Measurements from ENCODE around the gene COL4A6.
"Not testable (repeated sequence)": the region's sequence is repeated elsewhere in the genome, so short reads cannot be mapped to it uniquely, and the experiment has no call there.

COL4A6 gene

DNA sequence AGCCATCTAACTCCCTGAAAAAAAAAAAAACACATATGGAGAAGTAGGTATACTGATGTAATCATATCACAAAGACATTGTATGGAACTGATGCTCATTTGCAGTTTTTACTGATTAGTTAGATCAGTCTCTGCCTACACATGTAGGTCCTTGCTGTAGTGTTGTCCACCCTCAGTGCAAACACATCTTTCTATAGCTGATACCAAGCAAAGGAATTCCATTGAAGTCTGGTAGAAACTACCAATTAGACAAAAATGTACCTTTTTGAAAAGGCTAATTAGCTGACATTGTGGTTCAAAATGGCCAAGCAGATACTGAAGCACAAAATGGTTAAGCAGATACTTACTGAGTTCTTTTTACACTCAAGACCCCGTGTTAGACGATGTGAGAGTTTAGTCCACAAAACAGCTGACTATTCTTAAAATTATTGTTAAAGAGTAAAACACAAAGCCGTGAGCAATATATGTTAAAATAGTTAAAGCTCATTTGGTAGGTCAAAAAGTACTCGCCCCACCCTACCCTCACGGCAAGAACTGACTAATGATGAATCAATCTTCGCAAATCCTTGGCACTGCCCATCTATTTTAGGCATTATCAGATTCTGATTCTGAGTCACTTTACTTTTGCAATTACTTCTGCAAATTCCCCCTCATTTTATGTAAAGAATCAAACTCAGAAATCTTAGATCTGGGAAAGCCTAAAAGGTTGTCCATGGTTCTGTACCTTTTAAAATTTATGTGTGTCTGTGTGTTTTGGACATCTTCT, 40.4 kb downstream of the COL4A6 start:
- no peak for DNase-seq

DNA sequence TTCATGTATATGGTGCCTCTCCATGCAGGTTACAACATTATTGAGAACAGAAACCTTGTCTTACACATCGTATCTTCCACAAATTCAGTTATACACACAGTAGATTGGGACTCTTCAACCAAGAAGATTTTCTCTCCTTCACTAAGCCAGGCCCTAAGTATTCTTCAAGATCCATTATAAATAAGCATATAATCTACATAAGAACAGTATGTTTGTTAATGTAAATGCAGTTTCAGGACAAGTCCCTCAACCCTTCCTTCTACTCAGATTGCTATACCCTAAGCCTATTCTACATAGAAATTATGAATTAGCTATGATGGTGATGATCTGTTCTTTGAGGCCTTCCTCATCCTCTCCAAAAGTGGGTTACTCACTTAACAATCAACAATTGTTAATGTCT, 41.2 kb downstream of the COL4A6 start:
- no peak for DNase-seq

DNA sequence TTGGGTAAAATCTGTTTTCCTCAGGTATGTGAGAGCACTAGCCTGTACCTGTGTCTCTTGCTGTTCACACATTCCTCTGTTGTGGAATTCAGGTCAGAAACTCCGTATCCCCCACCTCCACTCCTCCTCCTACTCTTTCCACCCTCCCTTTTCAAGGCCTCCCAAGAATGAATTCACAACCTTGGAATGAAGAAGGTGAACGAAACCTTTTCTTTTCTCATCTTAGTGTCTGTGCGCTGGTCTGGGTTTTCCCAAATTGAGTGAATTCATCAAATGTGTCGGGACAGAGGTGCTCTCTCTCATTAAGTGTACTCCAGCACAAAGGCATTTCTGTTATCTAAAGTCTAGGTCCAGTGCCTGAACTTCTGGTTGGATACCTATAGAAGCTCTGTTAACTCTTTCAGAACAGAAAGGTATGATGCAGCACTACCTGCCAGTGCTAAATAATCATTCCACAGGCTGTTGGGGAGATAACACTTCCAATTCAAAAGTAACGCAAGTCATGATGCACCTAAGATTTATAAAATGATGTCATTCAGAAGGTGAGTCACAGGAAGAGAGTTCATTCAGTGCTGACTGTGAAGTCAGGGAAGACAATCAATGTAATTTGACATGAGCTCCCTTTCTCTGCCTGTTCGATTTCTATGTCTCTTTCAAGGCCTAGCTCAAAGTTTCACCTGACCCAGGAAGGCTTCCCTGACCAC, 41.9 kb downstream of the COL4A6 start:
- no peak for DNase-seq

DNA sequence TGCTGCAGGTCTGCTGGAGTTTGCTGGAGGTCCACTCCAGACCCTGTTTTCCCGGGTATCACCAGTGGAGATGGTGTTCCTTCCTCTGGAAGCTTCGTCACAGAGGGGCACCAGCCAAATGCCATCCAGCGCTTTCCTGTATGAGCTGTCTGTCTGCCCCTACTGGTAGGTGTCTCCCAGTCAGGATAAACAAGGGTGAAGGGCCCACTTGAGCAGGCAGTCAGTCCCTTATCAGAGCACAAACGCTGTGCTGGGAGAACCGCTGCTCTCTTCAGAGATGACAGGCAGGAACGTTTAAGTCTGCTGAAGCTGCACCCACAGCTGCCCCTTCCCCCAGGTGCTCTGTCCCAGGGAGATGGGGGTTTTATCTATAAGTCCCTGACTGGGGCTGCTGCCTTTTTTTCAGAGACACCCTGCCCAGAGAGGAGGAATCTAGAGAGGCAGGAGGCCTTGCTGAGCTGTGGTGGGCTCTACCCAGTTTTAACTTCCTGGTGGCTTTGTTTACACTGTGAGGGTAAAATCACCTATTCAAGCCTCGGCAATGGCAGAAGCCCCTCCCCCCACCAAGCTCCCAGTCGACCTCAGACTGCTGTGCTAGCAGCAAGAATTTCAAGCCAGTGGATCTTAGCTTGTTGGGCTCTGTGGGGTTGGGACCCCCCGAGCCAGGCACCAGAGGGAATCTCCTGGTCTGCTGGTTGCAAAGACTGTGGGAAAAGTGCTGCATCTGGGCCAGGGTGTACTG, 47.1 kb downstream of the COL4A6 start:
- DNase-seq: not testable (repeated sequence)

DNA sequence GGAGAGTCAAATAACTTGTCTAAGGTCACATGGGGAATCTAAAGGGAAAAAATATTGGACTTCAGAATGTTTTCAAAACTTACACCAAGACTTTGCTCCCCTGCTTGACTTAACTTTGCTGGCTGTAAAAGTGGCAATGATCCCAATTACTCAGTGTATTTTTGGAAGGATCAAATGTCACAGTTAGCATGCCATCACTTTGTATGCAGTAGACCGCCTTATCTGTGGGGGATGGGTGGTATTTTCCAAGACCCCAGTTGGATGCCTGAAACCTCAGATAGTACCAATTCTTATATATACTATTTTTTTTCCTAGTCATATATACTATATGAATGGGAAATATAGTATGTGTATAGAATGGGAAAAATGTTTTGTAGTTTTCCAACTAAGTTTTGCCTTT, 53.4 kb downstream of the COL4A6 start:
- DNase-seq: no peak

DNA sequence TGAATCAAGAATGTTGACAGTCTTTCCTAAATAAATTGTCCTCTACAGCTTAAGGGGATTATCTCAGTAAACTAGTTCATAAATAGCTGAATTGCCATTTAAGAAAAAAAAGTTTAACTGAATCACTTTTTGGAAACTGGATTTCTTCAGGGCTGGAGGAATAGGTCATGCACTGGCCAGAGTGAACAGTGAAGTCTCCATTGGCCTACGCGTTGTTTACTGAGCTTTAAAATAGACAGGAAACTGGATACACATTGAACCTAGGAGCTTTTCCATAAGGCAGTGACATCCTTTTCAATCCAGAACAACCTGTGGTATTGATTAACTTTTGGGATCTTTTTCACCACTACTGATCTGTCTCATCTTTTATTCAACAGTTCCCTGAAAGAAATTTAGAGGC, 58.0 kb downstream of the COL4A6 start:
- no peak for DNase-seq

DNA sequence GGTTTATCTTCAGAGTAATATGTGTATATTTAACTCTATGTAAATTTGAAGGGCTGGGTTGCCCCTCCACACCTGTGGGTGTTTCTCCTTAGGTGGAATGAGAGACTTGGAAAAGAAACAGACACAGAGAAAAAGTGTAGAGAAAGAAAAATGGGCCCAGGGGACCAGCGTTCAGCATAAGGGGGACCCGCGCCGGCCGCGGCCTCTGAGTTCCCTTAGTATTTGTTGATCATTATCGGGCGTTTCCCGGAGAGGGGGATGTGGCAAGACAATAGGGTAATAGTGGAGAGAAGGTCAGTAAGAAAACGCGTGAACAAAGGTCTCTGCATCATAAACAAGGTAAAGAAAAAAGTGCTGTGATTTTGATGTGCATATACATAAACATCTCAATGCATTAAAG, 61.4 kb downstream of the COL4A6 start:
- not testable (repeated sequence) for DNase-seq

DNA sequence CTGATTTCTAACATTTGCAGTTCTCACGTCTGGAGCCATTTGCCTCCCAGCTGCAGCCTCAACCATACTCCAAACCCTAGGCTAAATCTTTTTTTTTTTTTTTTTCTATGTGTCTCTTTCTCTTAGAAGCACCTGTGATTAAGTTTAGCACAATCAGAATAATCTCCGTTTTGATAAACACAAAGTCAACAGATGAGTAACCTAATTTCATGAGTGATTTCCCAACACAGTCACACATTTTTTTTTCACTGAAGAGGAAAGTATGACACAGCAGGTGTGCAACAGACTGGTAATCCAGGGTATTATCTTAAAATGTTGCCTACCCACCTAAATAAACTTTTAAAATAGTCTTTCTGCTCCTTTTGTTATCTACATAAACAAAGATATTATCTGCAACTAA, 62.6 kb downstream of the COL4A6 start:
- DNase-seq: not testable (repeated sequence)

DNA sequence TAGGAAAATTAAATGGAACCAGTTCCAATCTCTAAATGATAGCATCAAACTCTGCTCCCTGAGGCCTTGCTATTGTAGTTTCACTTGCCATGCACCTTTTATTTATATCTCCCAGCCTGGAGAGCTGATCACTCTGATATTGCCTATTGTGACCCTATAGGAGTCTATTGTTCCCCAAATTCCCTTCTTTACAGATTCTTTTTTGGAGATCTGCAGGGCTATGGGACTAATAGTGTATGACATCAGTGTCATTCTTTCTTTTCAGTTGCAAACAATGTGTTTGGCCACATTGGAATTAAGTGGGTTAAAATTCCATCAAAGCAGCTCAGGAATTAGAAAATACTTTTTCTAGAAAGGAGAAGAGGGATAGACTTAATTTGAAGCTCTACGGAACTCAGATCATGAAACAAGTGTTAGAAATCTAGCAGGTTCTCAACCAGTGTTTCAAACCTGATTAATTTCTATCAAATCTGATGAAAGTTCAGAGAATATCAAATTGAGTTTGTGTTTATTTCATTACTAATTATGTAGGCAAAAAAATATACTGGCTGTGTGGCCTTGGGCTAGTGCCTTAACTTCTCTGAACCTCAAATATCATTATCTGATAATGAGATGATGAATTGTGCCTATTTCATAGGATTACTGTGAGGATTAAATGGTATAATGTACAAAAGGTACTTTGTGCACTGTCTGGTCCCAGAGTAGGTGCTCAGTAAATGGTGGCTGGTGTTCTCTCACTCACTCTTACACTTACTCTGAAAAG, 71.4 kb downstream of the COL4A6 start:
- DNase-seq: no peak

DNA sequence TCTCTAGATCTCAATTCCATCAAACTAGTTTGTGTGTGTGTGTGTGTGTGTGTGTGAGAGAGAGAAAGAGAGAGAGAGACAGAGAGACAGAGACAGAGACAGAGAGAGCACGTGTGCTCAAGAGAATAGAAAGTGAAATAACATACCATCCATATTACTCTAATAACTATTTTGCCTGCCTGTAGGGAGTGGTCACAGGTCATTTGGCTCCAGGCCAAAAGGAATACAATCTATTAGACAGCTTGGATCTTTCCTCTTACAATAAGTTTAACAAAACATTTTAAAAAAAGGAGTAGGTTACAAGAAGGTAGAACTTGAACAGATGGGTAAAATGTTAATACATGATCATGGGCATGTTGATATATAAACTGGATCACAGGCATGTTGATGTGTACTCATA, 76.2 kb downstream of the COL4A6 start:
- no peak for DNase-seq

DNA sequence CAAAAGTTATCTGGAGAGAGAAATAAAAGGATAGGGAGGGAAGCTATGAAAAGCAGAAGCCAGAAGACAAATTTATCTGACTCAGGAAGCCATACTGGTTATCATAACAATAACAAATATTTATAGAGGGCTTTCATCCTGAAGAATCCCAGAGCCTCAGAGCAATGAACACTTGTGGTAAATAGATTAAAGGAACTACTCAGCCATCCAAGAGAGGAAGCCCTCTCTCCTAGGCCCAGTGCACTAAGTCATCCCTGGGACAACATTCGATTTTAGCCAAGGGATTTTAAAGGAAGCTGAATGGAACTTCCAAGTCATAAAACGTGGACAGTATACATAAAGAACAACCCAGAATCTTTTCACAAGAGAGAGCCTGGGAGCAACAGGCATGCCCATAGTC, 76.9 kb downstream of the COL4A6 start:
- DNase-seq: no peak

DNA sequence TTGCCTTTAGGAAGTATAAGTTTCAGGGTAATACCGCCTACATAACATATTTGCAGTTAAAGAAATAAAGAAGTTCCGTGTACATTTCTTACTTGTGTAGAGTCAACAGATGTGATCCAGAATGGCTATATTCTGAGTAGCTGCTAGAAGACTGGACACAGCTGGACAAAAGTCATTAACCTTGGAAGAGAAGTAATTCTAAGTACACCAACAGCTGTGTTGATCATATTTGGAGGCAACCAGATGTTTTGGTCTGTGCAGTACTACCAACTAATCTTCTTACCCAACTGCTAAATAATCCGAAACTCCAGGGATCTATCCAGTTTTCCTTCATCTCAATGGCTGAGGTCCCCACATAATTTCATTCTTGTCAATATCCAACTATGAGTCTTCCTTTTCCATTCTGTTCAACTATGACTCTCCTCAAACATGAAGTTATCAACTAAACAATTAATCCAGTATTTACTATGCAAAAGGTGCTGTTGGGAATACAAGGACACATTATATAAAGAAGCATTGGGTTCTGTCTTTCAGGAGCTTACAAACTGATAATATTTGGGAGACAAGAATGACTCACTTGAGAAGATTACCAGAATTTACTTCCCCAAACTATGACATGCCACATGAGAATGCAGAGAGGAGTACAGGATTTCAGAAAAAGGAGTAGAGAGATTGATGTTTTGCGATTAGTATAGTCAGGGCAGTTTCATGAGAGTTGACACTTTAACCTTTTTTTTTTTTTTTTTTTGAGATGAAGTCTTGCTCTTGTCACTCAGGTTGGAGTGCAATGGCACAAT, 78.2 kb downstream of the COL4A6 start:
- no peak for DNase-seq

DNA sequence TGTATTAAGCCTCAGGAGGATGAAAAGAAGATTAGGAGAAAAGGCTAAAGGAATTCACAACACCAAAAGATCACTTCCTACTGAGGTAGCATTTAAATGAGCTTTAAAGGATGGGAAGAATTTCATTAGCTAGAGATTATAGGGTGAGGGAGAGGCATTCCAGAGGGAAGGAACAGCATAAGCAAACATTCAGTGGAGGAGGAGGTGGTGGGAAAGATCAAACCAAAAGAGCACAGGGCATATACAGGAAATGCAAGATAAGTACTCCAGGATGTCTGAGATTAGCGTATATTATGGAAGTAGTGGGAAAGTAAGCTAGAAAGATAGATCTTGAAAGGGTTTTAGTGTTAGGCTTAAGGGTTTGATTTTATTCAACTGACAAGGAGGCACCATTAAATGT, 84.8 kb downstream of the COL4A6 start:
- DNase-seq: no peak

DNA sequence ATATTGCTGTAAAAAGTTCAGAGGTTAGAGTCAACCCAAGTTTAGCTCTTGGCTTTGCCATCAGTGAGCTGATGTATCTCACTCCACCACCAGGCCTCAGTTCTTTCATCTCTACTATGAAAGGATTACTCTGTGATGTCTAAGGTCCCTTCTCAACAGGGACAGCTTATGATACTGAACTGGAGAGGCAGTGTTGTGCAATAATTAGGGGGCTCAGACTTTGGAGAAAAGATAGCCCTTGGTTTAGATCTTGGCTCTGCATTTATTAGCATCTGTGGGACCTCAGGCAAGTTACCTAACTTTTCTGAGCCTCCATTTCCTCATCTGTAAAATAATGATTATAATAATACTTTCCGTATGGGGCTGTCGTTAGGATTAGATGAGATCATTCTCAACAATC, 89.0 kb downstream of the COL4A6 start:
- DNase-seq: no peak

DNA sequence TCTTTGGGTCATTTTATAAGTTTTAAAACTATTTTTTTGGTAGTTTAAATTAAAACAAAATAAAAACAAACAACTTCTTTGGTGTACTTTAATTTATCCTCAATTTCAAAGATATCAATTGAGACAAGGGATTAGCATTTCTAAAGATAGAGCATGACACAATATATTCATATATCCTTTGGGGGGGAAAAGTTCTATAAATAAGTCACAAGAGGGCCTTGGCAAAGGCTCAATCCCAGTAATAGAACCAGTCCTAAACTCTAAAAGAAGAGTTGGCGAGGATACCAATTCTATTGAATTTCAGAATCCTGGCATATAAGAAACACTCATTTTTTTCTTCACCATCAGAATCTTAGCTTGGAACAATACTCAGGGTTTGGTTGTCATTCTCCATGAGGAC, 89.7 kb downstream of the COL4A6 start:
- no peak for DNase-seq

DNA sequence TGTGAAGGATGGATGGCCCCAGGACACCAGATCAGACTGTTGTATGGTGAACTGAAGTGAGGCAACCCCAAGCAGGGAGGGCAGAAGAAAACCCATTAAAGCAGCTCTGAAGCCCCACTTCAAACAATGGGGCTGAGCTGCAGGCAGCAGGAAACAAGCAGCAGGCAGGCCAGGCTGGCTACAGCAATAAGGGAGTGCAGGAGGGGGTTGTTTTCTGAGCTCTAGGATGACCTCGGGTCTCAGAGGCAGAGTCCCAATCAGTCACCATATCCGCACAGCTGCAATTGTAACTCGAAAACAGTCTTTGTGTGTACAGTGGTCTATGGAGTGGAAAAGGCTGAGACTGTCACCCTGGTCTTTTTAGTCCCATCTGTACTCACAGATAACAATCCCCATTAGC, 90.4 kb downstream of the COL4A6 start:
- DNase-seq: no peak

DNA sequence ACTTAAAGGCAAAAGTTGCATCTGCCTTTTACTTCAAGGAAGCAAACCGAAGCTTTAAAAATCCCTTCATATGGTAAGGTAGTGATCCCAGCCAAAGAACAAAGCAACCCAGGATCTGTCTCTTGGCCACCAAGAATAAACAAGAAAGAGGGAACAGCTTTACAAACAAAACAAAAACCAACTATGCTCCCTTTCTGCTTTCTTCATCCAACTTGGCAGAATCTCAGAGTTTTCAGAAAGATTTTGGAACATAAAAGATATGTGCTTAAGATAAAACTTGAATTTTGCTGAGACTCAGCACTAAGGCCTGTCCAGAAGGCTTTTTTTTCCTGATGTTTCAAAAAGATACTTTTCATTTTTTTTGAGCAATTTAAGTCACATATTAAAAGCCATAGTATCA, 94.0 kb downstream of the COL4A6 start:
- no peak for DNase-seq

DNA sequence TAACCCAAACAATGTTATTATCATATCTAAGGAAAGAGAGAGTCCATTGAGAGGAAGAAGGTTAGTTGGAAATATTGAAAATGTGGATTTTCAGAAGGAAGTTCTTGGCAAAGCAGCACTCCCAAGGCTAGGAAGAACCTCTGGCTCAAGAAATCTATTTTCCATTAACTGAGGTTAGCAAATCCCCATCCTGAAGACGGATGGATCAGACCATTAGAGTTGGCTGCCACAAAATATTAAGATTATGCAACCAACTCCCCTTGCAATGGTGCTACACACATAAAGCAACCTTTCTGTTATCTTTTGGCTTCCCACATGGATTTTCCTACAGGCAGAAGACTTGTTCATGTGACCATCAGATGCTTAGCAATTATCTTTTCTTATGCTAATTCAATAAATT, 96.3 kb downstream of the COL4A6 start:
- DNase-seq: no peak

DNA sequence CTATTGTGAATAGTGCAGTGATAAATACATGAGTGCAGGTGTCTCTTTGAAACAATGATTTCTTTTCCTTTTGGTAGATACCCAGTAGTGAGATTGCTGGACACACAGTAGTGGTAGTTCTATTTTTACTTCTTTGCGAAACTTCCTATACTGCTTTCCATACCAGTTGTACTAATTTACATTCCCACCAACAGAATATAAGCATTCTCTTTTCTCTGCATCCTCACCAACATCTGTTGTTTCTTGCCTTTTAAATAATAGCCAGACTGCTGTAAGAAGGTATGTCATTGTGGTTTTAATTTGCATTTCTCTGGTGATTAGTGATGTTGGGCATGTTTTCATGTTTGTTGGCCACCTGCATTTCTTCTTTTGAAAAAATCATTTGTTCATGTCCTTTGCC, 105.9 kb downstream of the COL4A6 start:
- DNase-seq: no peak

DNA sequence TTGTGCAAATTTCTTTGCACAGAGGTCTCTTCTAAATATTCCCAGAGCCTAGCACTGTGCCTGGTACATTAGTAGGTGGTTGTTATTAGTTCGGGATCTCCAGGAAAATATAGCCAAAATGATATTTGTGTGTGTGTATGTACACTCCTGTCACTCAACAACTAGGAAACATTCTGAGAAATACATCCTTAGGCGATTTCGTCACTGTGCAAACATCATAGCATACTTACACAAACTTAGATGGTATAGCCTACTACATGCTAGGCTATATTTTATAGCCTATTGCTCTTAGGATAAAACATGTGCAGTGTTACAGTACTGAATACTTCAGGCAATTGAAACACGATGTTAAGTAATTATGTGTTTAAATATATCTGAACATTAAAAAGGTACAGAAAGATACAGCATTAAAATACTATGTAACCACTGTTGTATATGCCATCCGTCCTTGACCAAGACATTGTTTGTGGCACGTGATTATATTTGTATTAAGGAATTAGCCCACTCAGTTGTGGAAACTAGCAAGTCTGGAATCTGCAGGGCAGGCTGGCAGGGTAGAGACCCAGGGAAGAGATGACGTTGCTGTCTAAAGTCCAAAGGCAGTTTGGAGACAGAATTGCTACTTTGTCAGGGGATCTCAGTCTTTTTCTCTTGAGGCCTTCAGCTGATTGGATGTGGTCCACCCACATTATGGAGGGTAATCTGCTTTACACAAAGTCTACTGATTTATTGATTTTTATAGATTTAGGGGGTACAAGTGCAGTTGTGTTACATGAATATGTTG, 106.9 kb downstream of the COL4A6 start:
- no peak for DNase-seq

DNA sequence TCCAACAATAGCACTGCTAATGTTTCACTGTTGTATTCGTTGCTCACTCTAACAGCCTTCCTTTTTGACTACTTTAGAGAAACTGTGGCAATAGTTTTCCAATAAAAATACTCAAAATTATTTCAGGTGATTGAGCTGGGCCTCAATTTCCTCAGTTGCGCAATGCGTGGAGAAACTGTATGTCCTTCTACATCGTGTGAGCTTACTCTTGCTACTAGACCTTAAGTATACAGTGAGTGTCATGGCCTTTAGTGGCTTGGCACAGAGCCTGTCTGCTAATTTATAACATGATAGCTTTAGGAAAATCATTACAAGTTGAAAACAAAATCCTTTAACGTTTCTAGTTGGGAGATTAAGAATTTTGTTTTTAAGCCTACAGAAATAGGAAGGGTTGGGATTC, 114.5 kb downstream of the COL4A6 start:
- DNase-seq: no peak

DNA sequence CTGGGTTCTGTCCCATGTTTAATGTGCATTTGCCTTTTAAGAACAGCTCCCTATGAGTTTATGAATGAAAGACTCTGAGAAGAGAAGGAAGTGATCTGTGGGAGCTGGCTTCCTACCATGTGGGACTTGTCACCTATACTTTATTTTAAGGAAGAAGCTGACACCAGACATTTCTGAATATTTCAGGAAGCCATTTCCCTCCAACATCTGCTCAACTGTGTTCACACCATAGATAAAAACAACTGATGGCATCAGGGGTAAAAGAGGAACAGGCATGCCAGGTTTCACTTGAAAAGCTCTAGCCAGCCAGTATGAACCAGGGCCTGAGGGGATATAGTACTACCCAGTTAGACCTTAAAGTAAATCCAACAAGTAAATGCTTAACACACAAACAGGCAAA, 116.0 kb downstream of the COL4A6 start:
- no peak for DNase-seq

Measured in activated gamma-delta T cell treated with Interleukin-2 at 50 U/mL for 16 hours (primary cell).